ENCODE measurements around the gene MYF5.

DNA sequence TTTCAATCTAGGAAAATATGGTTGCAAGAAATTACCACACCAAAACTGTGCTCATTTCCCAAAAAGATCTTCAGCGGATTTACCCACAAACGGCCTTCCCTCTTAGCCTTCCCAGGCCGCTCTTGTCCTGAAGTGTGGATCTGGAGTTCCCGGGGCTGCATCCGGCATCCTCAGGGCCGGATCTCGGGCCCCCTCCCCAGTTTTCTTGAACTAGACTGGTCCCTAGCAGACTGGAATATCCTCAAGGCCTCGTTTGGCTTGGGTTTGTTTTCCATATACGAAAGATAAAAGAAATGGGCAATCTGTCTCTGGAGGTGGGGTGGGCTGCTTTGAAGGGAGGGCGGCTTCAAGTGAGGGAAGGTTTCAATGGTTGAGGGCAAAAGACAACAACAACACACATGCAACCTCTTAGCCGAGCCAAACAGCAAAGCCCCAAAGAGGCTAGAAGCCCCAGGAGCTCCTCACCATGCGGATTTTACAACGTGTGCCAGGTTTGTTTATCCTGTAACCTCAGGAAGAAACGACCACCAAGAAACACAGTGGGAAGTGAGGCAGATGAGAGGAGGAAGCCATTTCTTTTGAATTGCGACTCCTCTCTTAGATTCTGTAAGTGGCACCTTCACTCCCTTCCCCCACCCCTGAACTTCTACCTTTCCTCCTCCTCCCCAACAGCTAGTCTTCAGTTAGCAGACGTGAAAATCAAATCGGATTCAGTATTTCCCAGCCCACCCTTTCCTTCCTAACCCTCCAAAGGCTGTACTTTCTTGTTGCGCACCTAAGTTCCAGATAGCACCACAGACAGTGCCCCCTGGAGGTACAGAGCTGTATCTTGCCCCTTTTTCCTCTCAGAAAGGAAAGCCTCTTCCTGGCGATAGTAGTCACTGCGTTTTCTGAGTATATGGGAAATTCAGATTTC lies 6.6 kb upstream of the MYF5 start:
- TF ChIP-seq MAFK (IDR thresholded peaks at IDR 0.05; ENCODE audit: low read depth, low read length) (no peak), CTCF (conservative IDR thresholded peaks at IDR 0.05; ENCODE audit: low read depth, low read length) (no peak), MXI1 (IDR thresholded peaks at IDR 0.05; ENCODE audit: borderline replicate concordance, low read depth, low read length) (no peak), RAD21 (IDR thresholded peaks at IDR 0.05; ENCODE audit: low read length) (no peak), RCOR1 (IDR thresholded peaks at IDR 0.05; ENCODE audit: insufficient replicate concordance, low read length) (no peak), POLR2A (IDR thresholded peaks at IDR 0.05; ENCODE audit: low read depth, low read length) (no peak), ELK1 (IDR thresholded peaks at IDR 0.05; ENCODE audit: borderline replicate concordance, low read depth, low read length) (no peak), NFE2L2 (IDR thresholded peaks at IDR 0.05; ENCODE audit: low read depth, low read length) (no peak), MAZ (IDR thresholded peaks at IDR 0.05; ENCODE audit: borderline replicate concordance, low read depth, low read length) (no peak), BHLHE40 (IDR thresholded peaks at IDR 0.05; ENCODE audit: low read depth, low read length) (no peak)
- TF ChIP-seq, protein P1, sequence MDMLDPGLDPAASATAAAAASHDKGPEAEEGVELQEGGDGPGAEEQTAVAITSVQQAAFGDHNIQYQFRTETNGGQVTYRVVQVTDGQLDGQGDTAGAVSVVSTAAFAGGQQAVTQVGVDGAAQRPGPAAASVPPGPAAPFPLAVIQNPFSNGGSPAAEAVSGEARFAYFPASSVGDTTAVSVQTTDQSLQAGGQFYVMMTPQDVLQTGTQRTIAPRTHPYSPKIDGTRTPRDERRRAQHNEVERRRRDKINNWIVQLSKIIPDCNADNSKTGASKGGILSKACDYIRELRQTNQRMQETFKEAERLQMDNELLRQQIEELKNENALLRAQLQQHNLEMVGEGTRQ (IDR thresholded peaks at IDR 0.05; ENCODE audit: low read depth, low read length): no peak
